ENCODE results near the gene NID1.
"Not testable (repeated sequence)": the region's sequence is repeated elsewhere in the genome, so short reads cannot be mapped to it uniquely, and the experiment has no call there.

The NID1 gene

DNA sequence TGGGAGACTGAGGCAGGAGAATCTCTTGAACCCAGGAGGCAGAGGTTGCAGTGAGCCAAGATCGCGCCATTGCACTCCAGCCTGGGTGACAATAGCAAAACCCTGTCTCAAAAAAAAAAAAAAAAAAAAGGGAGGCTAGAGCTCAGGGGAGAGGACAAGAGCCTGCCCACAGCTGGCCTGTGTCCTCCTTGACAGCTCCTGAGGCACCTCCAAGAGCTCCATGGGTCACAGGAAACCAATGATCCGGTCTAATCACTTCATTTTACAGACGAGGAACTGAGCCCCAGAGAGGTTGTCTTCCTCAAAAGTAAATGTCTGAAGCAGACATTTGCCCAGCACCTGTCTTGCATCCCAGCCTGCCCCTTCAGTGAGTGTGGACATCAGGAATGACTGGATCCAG lies 49.4 kb downstream of the NID1 start:
- H3K27me3 ChIP-seq (ENCODE audit: insufficient read depth, insufficient read length): no peaks in the 10 kb centered on the region
- H3K36me3 ChIP-seq (ENCODE audit: insufficient read depth, insufficient read length, low read length): peaks cover 32% of the 10 kb centered on the region
- TF ChIP-seq YY1 (IDR thresholded peaks at IDR 0.05; ENCODE audit: insufficient read depth, insufficient read length) (no peak), SUZ12 (IDR thresholded peaks at IDR 0.05; ENCODE audit: extremely low read depth, insufficient read depth, insufficient read length) (no peak), ZNF274 (IDR thresholded peaks at IDR 0.05; ENCODE audit: low read depth, low read length) (no peak)
- no peaks in the 10 kb centered on the region for H3K4me1 ChIP-seq (ENCODE audit: insufficient read depth, insufficient read length)
- no peak overlapping the region for H3K9ac ChIP-seq (ENCODE audit: insufficient read length, low read depth)
- H3K4me3 ChIP-seq (ENCODE audit: insufficient read length, low read depth): no peak overlapping the region
- DNase-seq (ENCODE audit: low read depth, low spot score): no peak
- no peaks in the 10 kb centered on the region for H3K9me3 ChIP-seq (ENCODE audit: insufficient read depth, low read length)

DNA sequence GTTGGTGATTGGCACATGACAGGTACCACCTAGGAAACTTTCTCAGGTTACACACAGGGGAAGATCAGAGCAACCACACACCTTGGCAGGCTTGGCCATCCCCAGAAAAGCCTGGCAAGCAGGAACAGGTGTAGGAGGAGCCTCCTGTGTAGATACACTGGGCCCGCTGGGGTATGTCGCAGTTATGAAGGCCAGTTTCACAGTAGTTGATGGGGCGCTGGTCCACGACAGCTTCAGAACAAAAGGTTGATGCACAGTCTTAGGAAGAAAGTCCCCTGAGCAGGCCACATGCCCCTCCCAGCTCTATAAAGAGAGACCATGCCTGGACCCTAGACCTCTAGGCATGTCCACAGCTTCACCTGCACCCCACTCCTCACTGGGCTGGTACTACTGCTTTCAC lies 51.6 kb downstream of the NID1 start:
- DNase-seq (ENCODE audit: low read depth, low spot score): no peak
- peaks cover 27% of the 10 kb centered on the region for H3K36me3 ChIP-seq (ENCODE audit: insufficient read depth, insufficient read length, low read length)
- no peak overlapping the region for H3K9ac ChIP-seq (ENCODE audit: insufficient read length, low read depth)
- no peak overlapping the region for H3K4me3 ChIP-seq (ENCODE audit: insufficient read length, low read depth)
- TF ChIP-seq YY1 (IDR thresholded peaks at IDR 0.05; ENCODE audit: insufficient read depth, insufficient read length) (no peak), ZNF274 (IDR thresholded peaks at IDR 0.05; ENCODE audit: low read depth, low read length) (no peak), SUZ12 (IDR thresholded peaks at IDR 0.05; ENCODE audit: extremely low read depth, insufficient read depth, insufficient read length) (no peak)
- no peaks in the 10 kb centered on the region for H3K27me3 ChIP-seq (ENCODE audit: insufficient read depth, insufficient read length)
- H3K4me1 ChIP-seq (ENCODE audit: insufficient read depth, insufficient read length): no peaks in the 10 kb centered on the region
- no peaks in the 10 kb centered on the region for H3K9me3 ChIP-seq (ENCODE audit: insufficient read depth, low read length)

DNA sequence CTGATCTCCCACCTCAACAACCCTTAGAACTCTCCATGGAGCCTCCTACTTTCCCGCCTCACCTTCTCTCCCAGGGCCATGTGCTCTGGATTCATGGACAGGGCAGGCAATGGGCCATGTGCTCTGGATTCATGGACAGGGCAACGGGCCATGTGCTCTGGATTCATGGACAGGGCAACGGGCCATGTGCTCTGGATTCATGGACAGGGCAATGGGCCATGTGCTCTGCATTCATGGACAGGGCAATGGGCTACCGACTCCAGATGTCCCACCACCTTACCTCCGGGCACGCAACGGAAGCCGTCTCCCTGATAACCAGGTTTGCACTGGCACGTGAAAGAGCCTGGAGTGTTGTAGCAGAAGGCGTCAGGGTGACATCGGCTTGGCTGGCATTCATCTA lies 53.2 kb downstream of the NID1 start:
- no peak overlapping the region for H3K4me3 ChIP-seq (ENCODE audit: insufficient read length, low read depth)
- DNase-seq (ENCODE audit: low read depth, low spot score): no peak
- H3K9me3 ChIP-seq (ENCODE audit: insufficient read depth, low read length): no peaks in the 10 kb centered on the region
- H3K4me1 ChIP-seq (ENCODE audit: insufficient read depth, insufficient read length): no peaks in the 10 kb centered on the region
- H3K36me3 ChIP-seq (ENCODE audit: insufficient read depth, insufficient read length, low read length): peaks cover 33% of the 10 kb centered on the region
- TF ChIP-seq YY1 (IDR thresholded peaks at IDR 0.05; ENCODE audit: insufficient read depth, insufficient read length) (no peak), SUZ12 (IDR thresholded peaks at IDR 0.05; ENCODE audit: extremely low read depth, insufficient read depth, insufficient read length) (no peak), ZNF274 (IDR thresholded peaks at IDR 0.05; ENCODE audit: low read depth, low read length) (no peak)
- H3K27me3 ChIP-seq (ENCODE audit: insufficient read depth, insufficient read length): no peaks in the 10 kb centered on the region
- H3K9ac ChIP-seq (ENCODE audit: insufficient read length, low read depth): no peak overlapping the region

DNA sequence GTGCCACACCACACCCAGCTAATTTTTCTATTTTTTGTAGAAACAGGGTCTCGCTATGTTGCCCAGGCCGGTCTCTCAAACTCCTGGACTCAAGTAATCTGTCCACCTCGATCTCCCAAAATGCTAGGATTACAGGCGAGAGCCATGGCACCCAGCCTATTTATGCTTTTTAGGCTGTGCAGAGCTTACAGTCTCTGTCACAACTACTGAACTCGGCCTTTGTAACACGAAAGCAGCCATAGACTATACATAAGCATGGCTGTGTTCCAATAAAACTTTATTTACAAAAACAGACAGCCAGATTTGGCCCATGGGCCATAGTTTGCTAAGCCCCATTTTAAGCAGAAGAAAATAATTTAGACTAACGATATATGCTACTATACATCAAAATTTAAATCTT lies 54.4 kb downstream of the NID1 start:
- Histone ChIP-seq H3K4me3 (ENCODE audit: insufficient read length, low read depth) (no peak overlapping the region), H3K27me3 (ENCODE audit: insufficient read depth, insufficient read length) (no peaks in the 10 kb centered on the region), H3K9me3 (ENCODE audit: insufficient read depth, low read length) (no peaks in the 10 kb centered on the region), H3K4me1 (ENCODE audit: insufficient read depth, insufficient read length) (no peaks in the 10 kb centered on the region), H3K9ac (ENCODE audit: insufficient read length, low read depth) (no peak overlapping the region), H3K36me3 (ENCODE audit: insufficient read depth, insufficient read length, low read length) (peaks cover 28% of the 10 kb centered on the region)
- no peak for DNase-seq (ENCODE audit: low read depth, low spot score)
- no peak for TF ChIP-seq YY1 (IDR thresholded peaks at IDR 0.05; ENCODE audit: insufficient read depth, insufficient read length)
- no peak for TF ChIP-seq SUZ12 (IDR thresholded peaks at IDR 0.05; ENCODE audit: extremely low read depth, insufficient read depth, insufficient read length)
- TF ChIP-seq ZNF274 (IDR thresholded peaks at IDR 0.05; ENCODE audit: low read depth, low read length): no peak

DNA sequence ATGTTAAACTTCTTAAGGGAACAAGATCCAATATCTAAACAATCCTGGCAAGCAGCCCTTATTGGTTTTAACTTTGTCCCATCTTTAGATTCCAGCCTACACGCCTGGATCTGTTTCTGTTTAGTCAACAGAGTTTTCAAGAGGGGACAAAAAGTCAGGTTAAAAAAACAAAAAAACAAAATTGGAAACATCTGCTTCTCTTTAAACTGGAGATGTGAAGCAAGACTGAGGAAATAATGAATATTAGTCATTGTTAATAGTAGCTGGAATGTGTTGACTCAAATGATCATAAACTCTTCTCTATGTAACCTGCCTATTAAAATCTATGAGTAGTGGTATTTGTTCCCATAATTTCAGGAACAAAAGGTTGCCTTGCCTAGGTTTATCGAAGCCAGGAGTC lies 55.0 kb downstream of the NID1 start:
- H3K4me3 ChIP-seq (ENCODE audit: insufficient read length, low read depth): no peak overlapping the region
- no peak for DNase-seq (ENCODE audit: low read depth, low spot score)
- TF ChIP-seq SUZ12 (IDR thresholded peaks at IDR 0.05; ENCODE audit: extremely low read depth, insufficient read depth, insufficient read length) (no peak), ZNF274 (IDR thresholded peaks at IDR 0.05; ENCODE audit: low read depth, low read length) (no peak), YY1 (IDR thresholded peaks at IDR 0.05; ENCODE audit: insufficient read depth, insufficient read length) (no peak)

DNA sequence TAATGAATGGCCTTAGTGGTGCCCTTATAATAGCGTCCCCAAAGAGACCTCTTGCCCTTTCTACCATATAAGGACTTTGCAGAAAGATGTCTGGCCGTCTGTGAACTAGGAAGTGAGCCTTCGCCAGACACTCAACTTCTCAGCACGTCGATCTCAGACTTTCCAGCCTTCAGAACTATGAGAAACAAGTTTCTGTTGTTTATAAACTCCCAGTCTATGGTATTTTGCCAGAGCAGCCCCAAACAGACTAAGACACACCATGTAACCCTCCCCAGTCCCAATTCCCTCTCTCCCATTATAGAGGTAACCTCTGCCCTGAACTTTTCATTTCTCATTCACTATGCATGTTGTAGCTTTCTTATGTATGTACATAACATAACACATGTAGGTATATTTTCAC lies 55.7 kb downstream of the NID1 start:
- no peaks in the 10 kb centered on the region for H3K4me1 ChIP-seq (ENCODE audit: insufficient read depth, insufficient read length)
- H3K36me3 ChIP-seq (ENCODE audit: insufficient read depth, insufficient read length, low read length): peaks cover 21% of the 10 kb centered on the region
- H3K4me3 ChIP-seq (ENCODE audit: insufficient read length, low read depth): no peak overlapping the region
- no peak overlapping the region for H3K9ac ChIP-seq (ENCODE audit: insufficient read length, low read depth)
- DNase-seq (ENCODE audit: low read depth, low spot score): no peak
- H3K9me3 ChIP-seq (ENCODE audit: insufficient read depth, low read length): no peaks in the 10 kb centered on the region
- TF ChIP-seq SUZ12 (IDR thresholded peaks at IDR 0.05; ENCODE audit: extremely low read depth, insufficient read depth, insufficient read length) (no peak), ZNF274 (IDR thresholded peaks at IDR 0.05; ENCODE audit: low read depth, low read length) (no peak), YY1 (IDR thresholded peaks at IDR 0.05; ENCODE audit: insufficient read depth, insufficient read length) (no peak)
- no peaks in the 10 kb centered on the region for H3K27me3 ChIP-seq (ENCODE audit: insufficient read depth, insufficient read length)

More for the DNA sequence above, 55.0 kb downstream of the NID1 start:
- Histone ChIP-seq H3K9ac (ENCODE audit: insufficient read length, low read depth) (no peak overlapping the region), H3K36me3 (ENCODE audit: insufficient read depth, insufficient read length, low read length) (peaks cover 28% of the 10 kb centered on the region), H3K27me3 (ENCODE audit: insufficient read depth, insufficient read length) (no peaks in the 10 kb centered on the region), H3K4me1 (ENCODE audit: insufficient read depth, insufficient read length) (no peaks in the 10 kb centered on the region), H3K9me3 (ENCODE audit: insufficient read depth, low read length) (no peaks in the 10 kb centered on the region)

- no peaks in the 10 kb centered on the region for H3K27me3 ChIP-seq (ENCODE audit: insufficient read depth, insufficient read length)
- no peaks in the 10 kb centered on the region for H3K4me1 ChIP-seq (ENCODE audit: insufficient read depth, insufficient read length)
- H3K36me3 ChIP-seq (ENCODE audit: insufficient read depth, insufficient read length, low read length): peaks cover 14% of the 10 kb centered on the region
- H3K4me3 ChIP-seq (ENCODE audit: insufficient read length, low read depth): no peak overlapping the region
- H3K9ac ChIP-seq (ENCODE audit: insufficient read length, low read depth): no peak overlapping the region
- no peaks in the 10 kb centered on the region for H3K9me3 ChIP-seq (ENCODE audit: insufficient read depth, low read length)
- no peak for DNase-seq (ENCODE audit: low read depth, low spot score)
- TF ChIP-seq SUZ12 (IDR thresholded peaks at IDR 0.05; ENCODE audit: extremely low read depth, insufficient read depth, insufficient read length) (no peak), YY1 (IDR thresholded peaks at IDR 0.05; ENCODE audit: insufficient read depth, insufficient read length) (no peak), ZNF274 (IDR thresholded peaks at IDR 0.05; ENCODE audit: low read depth, low read length) (no peak)
Measured at GRCh38 chr1:236007781-236008180, 57.1 kb downstream of the NID1 start.

GRCh38 chr1:236003058-236003457 lies 61.8 kb downstream of the NID1 start:
- H3K9me3 ChIP-seq (ENCODE audit: insufficient read depth, low read length); H3K4me1 ChIP-seq (ENCODE audit: insufficient read depth, insufficient read length); DNase-seq (ENCODE audit: low read depth, low spot score); H3K27me3 ChIP-seq (ENCODE audit: insufficient read depth, insufficient read length); H3K36me3 ChIP-seq (ENCODE audit: insufficient read depth, insufficient read length, low read length); H3K4me3 ChIP-seq (ENCODE audit: insufficient read length, low read depth); H3K9ac ChIP-seq (ENCODE audit: insufficient read length, low read depth): not testable (repeated sequence)

All from NT2/D1 (cell line).